Esophagus squamous epithelium (tissue), 5 donors: ENCODE measurements around the gene STXBP6. TPM values are rescaled to one million over a fixed set of nuclear protein-coding genes. Genes with fewer than 3 reads are reported as not detected.

Experiments
- DNase-seq: peaks from one replicate; lab custom pipeline; 2025; lab: John Stamatoyannopoulos, UW
- H3K27ac ChIP-seq, 4 donors: fragments of 200-600 bp; sonication (generic); one replicate each; pipeline ENCODE4 v1.5.1; 2016 to 2019; ENCODE audit warnings: mild to moderate bottlenecking in 1 of 4
- H3K27me3 ChIP-seq, 4 donors: fragments of 200-600 bp; sonication (generic); 1 replicate in 3 of 4; 2 replicates in 1 of 4; pipeline versions ENCODE4 v1.5.1 to v1.6.0; 2017 to 2021; ENCODE audit warnings: antibody characterized with exemption in 1 of 4
- H3K36me3 ChIP-seq, 3 donors: fragments of 200-600 bp; sonication (generic); one replicate each; pipeline ENCODE4 v1.5.1; 2016 to 2019
- H3K4me1 ChIP-seq, 3 donors: fragments of 200-600 bp; sonication (generic); one replicate each; pipeline ENCODE4 v1.5.1; 2017 to 2019
- H3K4me3 ChIP-seq, 4 donors: fragments of 200-600 bp; sonication (generic); 1 replicate in 3 of 4; 2 replicates in 1 of 4; pipeline ENCODE4 v1.5.1; 2016 to 2019; ENCODE audit warnings: mild to moderate bottlenecking in 2 of 4, moderate library complexity in 1 of 4
- H3K9me3 ChIP-seq, 3 donors: fragments of 200-600 bp; sonication (generic); one replicate each; pipeline ENCODE4 v1.5.1; 2016 to 2019
- POLR2A ChIP-seq, 4 donors: fragments of 450-650 bp; IDR thresholded peaks; one replicate each; pipeline ENCODE4 v1.6.1; 2017; ENCODE audit warnings: antibody characterized with exemption in 4 of 4, mild to moderate bottlenecking in 4 of 4, moderate library complexity in 3 of 4
- WGBS, 2 donors: methylation state at CpG; one replicate each; pipeline ENCODE4 v1.1.5; 2018; 5-methylcytosine and 5-hydroxymethylcytosine counted together
- intact Hi-C: fragments of 100-400 bp; cut with DNase I; formaldehyde crosslinking; loops from one replicate; pipeline ENCODE4 v1.15.0; 2022
- total RNA-seq, 4 donors: library from RNA; depleted of rRNA; stranded (reverse); fragments of >200 nt; gene quantifications; one replicate each; pipeline ENCODE4 v1.1.0, GENCODE V29; 2016
- TF ChIP-seq, protein P1 (sequence below), 6 experiments: fragments of 450-650 bp in 4 of 6; fragments of 200-600 bp in 2 of 6; sonication (generic) in 2 of 6; IDR thresholded peaks; one replicate each; pipeline ENCODE4 v1.5.1; 2016 to 2019; ENCODE audit warnings: antibody characterized with exemption in 6 of 6, mild to moderate bottlenecking in 4 of 6, moderate library complexity in 4 of 6
- donor health status: DM: yes; HTN: yes; CAD: no.

Gene STXBP6
- total RNA-seq, 4 donors from 2014 or later = 1.2 to 9.7 (median 2.8) TPM

DNA sequence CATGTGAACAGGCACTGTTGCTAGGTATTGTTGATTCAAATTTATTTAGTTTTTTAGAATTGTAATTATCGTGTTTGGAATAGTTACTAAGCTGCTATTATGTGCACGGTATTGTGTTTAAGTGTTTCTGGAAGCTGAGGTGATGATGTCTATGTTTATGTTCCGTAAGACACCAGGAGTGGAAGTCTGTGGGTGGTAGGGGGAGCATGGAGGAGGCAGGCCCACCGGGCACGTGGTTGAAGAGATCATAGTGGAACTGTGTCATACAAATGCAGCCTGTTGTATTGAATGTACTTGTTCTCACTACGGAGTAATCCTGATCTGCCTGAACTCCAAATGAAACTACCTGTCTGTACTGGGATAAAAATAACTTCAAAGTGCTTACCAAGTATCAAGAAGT, 36.1 kb upstream of the STXBP6 start:
- 44 to 57% methylated on average over 6 of the region's 6 CpGs for WGBS, 2 donors
- no peaks in the 10 kb centered on the region for H3K27me3 ChIP-seq
- no peak for DNase-seq
- intact Hi-C loops = no loop called here
- TF ChIP-seq, protein P1, sequence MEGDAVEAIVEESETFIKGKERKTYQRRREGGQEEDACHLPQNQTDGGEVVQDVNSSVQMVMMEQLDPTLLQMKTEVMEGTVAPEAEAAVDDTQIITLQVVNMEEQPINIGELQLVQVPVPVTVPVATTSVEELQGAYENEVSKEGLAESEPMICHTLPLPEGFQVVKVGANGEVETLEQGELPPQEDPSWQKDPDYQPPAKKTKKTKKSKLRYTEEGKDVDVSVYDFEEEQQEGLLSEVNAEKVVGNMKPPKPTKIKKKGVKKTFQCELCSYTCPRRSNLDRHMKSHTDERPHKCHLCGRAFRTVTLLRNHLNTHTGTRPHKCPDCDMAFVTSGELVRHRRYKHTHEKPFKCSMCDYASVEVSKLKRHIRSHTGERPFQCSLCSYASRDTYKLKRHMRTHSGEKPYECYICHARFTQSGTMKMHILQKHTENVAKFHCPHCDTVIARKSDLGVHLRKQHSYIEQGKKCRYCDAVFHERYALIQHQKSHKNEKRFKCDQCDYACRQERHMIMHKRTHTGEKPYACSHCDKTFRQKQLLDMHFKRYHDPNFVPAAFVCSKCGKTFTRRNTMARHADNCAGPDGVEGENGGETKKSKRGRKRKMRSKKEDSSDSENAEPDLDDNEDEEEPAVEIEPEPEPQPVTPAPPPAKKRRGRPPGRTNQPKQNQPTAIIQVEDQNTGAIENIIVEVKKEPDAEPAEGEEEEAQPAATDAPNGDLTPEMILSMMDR (IDR thresholded peaks at IDR 0.05) = no peak
- TF ChIP-seq POLR2A (IDR thresholded peaks at IDR 0.05) = no peak
- H3K4me3 ChIP-seq = no peak overlapping the region
- H3K4me1 ChIP-seq = peaks cover 0 to 15% (median 0%) of the 10 kb centered on the region in 3 donors
- no peaks in the 10 kb centered on the region for H3K9me3 ChIP-seq
- no peak overlapping the region for H3K27ac ChIP-seq
- no peaks in the 10 kb centered on the region for H3K36me3 ChIP-seq

DNA sequence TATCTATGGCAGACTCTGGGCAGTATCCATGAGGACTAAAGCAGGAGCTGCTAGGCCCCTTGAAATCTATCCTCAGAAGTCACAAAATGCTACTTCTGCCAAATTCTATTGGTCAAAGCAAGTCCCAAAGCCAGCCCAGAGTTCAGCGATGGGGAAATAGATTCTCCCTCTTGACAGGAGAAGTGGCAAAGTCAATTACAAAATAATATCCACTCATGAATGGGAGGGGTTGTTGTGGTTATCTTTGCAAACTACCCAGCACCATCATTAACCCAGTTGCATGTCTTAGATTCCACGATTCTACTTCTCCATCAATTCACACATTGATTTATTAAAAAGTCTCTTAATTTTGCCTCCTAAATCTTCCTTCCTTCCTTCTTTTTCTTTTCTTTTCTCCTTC, 30.7 kb upstream of the STXBP6 start:
- Histone ChIP-seq H3K36me3 (no peaks in the 10 kb centered on the region), H3K27me3 (no peaks in the 10 kb centered on the region), H3K4me1 (peaks cover 0 to 6% (median 0%) of the 10 kb centered on the region in 3 donors), H3K4me3 (no peak overlapping the region), H3K9me3 (no peaks in the 10 kb centered on the region), H3K27ac (no peak overlapping the region)
- DNase-seq = no peak
- 72 to 92% methylated on average over 2 of the region's 2 CpGs for WGBS, 2 donors
- intact Hi-C loops = no loop called here
- TF ChIP-seq, protein P1 (IDR thresholded peaks at IDR 0.05) = no peak
- TF ChIP-seq POLR2A (IDR thresholded peaks at IDR 0.05) = no peak

DNA sequence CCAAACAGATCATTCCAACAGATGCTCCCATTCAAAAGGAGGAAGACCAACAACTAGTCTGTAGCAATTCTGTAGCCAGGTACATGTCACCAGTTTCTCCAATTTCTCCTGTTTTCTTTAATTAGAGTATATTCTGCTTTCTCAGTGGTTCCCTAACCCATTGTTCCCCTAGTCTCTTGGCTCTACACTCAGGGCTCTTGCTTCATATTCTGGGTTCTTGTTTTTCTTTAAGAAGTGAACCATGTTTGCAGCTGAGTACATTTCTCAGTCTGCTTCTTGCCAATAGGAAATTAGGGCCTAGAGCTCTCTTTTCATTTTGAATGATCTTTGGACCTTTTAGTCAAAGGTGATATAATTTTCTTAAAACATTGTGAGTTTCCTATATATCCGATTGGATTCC, 29.4 kb upstream of the STXBP6 start:
- no peak overlapping the region for H3K4me3 ChIP-seq
- H3K36me3 ChIP-seq = no peaks in the 10 kb centered on the region
- intact Hi-C loops = no loop called here
- H3K27ac ChIP-seq = no peak overlapping the region
- WGBS, 2 donors = 94 to 100% methylated on average over 1 of the region's 1 CpG
- TF ChIP-seq POLR2A (IDR thresholded peaks at IDR 0.05) = no peak
- TF ChIP-seq, protein P1 (IDR thresholded peaks at IDR 0.05) = no peak
- peaks cover 0 to 6% (median 0%) of the 10 kb centered on the region in 3 donors for H3K4me1 ChIP-seq
- no peak for DNase-seq
- H3K27me3 ChIP-seq = no peaks in the 10 kb centered on the region
- no peaks in the 10 kb centered on the region for H3K9me3 ChIP-seq

DNA sequence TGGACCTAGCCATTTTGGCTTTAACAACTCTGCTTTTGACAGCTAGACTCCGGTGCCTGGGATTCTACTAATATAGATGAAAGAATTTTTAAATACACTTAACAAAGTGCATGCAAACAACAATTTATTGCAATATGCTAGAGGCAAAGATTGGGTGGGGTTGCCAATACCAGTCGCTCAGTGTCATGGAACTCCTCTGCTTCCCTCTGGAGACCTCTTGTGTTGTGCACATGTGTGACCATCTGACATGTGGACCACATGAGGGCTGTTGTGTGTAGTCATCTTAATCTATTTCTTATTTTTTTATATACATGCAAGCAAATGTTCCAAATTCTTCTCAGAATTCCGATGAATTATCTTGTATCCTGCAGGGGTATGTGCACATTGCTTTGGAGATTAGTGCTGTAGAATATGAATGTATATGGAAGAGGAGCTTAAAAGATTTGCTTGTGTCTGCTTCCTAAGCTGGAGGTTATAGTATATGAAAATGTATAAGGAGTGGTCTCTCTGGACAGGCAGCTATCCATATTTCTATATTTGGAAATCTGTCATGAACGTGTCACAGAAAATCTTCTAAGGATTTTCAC, 24.2 kb upstream of the STXBP6 start:
- Histone ChIP-seq H3K4me1 (no peaks in the 10 kb centered on the region), H3K27me3 (no peaks in the 10 kb centered on the region), H3K4me3 (no peak overlapping the region), H3K27ac (no peak overlapping the region), H3K9me3 (no peaks in the 10 kb centered on the region), H3K36me3 (no peaks in the 10 kb centered on the region)
- intact Hi-C loops = no loop called here
- TF ChIP-seq POLR2A (IDR thresholded peaks at IDR 0.05) = no peak
- TF ChIP-seq, protein P1 (IDR thresholded peaks at IDR 0.05) = no peak
- 59 to 75% methylated on average over 4 of the region's 4 CpGs for WGBS, 2 donors
- no peak for DNase-seq

DNA sequence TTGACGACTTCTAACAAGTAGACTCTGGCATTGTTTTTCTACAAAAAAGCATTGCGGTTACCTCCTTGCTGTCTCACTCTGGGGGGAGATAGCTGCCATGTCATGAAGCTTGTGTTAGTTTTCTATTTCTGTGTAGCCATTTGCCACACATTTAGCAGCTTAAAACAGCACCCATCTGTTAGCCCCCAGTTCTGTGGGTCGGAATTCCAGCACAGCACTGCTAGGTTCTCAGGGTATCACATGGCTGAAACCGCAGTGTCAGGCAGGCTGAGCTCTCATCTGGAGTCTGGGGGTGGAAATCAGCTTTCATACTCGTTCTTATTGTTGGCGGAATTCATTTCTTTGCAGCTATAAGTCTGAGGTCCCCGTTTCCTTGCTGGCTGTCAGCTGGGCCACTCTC, 19.9 kb upstream of the STXBP6 start:
- no peak for TF ChIP-seq POLR2A (IDR thresholded peaks at IDR 0.05)
- TF ChIP-seq, protein P1 (IDR thresholded peaks at IDR 0.05) = no peak
- no peak overlapping the region for H3K27ac ChIP-seq
- H3K36me3 ChIP-seq = no peaks in the 10 kb centered on the region
- WGBS, 2 donors = 76 to 86% methylated on average over 6 to 7 of the region's 7 CpGs
- no peaks in the 10 kb centered on the region for H3K27me3 ChIP-seq
- no peaks in the 10 kb centered on the region for H3K9me3 ChIP-seq
- intact Hi-C loops = no loop called here
- H3K4me3 ChIP-seq = no peak overlapping the region
- no peak for DNase-seq
- H3K4me1 ChIP-seq = no peaks in the 10 kb centered on the region
